HepG2 (cell line): ENCODE results near the gene SF3A2. TPM values are rescaled to one million over a fixed set of nuclear protein-coding genes. Genes with fewer than 3 reads are reported as not detected.

ENCODE experiments used
- ATAC-seq: fragments of 200-7000 bp; cut with Tn5 transposase; 3 replicates; pipeline ENCODE4 v1.9.1; 2020; ENCODE audit warnings: mild to moderate bottlenecking, moderate library complexity
- BruUV-seq: library from RNA; stranded (reverse); fragments of 400-500 nt; replicated peaks from 2 replicates; lab custom pipeline; 2021; lab: Mats Ljungman, UMichigan
- CTCF ChIA-PET: fragments of 300-600 bp; formaldehyde crosslinking; extraction: SDS; loops from one replicate; lab custom pipeline; 2021; ENCODE audit warnings: low total read pairs, inconsistent platforms, low intra/inter-chr PET ratio; lab: Yijun Ruan, JAX
- POLR2A ChIA-PET: fragments of 350-600 bp; sonication (Branson Sonifier 250); formaldehyde crosslinking; loops from one replicate; lab custom pipeline; 2020; ENCODE audit warnings: antibody characterized with exemption, inconsistent platforms; lab: Yijun Ruan, JAX
- DNase-seq: peaks from one replicate; pipeline ENCODE4 v3.0.0-alpha.2; 2015; ENCODE audit warnings: low spot score
- FAIRE-seq: peaks from 3 replicates; lab custom pipeline; 2011; peaks lifted over from hg19 to GRCh38; lab: Jason Lieb, UNC
- H2AFZ ChIP-seq: one replicate; pipeline ENCODE4 v1.6.1; 2011; ENCODE audit warnings: low read length, inconsistent platforms
- H3K27ac ChIP-seq: fragments of 300-600 bp; 3 replicates; pipeline ENCODE4 v1.8.0; 2011; ENCODE audit warnings: mixed run types, mild to moderate bottlenecking, mixed read lengths, low read length, inconsistent platforms; ENCODE audit not compliant: insufficient read depth; ENCODE audit errors: extremely low read length
- H3K27me3 ChIP-seq, 2 experiments: fragments of 200-600 bp in 1 of 2; 2 replicates in 1 of 2; 3 replicates in 1 of 2; pipeline versions ENCODE4 v1.6.0 to v1.8.0; 2011; ENCODE audit warnings: low read length in 2 of 2, mild to moderate bottlenecking in 2 of 2, moderate library complexity in 2 of 2, inconsistent platforms in 1 of 2; ENCODE audit not compliant: insufficient read depth in 2 of 2, control insufficient read depth in 1 of 2
- H3K36me3 ChIP-seq, 2 experiments: fragments of 200-600 bp in 1 of 2; replicated peaks in 1 of 2; 2 replicates in 1 of 2; 3 replicates in 1 of 2; pipeline versions ENCODE4 v1.5.1 to v1.8.0; 2011; ENCODE audit warnings: low read length in 2 of 2, inconsistent platforms in 1 of 2; ENCODE audit not compliant: insufficient read depth in 2 of 2, control insufficient read depth in 1 of 2
- H3K4me1 ChIP-seq: 2 replicates; pipeline ENCODE4 v1.5.1; 2012; ENCODE audit warnings: low read length, inconsistent platforms; ENCODE audit not compliant: insufficient read depth
- H3K4me2 ChIP-seq: 2 replicates; pipeline ENCODE4 v1.6.0; 2011; ENCODE audit warnings: low read depth, low read length, inconsistent platforms
- H3K4me3 ChIP-seq, 3 experiments: fragments of 200-600 bp in 1 of 3; sonication (generic), shearing (Covaris generic) in 1 of 3; replicated peaks in 1 of 3; 2 replicates each; pipeline ENCODE4 v1.5.1; 2011 to 2016; ENCODE audit warnings: low read length in 3 of 3, inconsistent platforms in 2 of 3, low read depth in 2 of 3, mild to moderate bottlenecking in 2 of 3, control low read depth in 1 of 3, mixed read lengths in 1 of 3; ENCODE audit not compliant: insufficient read depth in 1 of 3
- H3K79me2 ChIP-seq: one replicate; pipeline ENCODE4 v1.6.1; 2011; ENCODE audit warnings: low read length, inconsistent platforms; ENCODE audit not compliant: insufficient read depth
- H3K9ac ChIP-seq: 2 replicates; pipeline ENCODE4 v1.6.0; 2011; ENCODE audit warnings: mild to moderate bottlenecking, low read depth, low read length, inconsistent platforms; ENCODE audit not compliant: insufficient read depth
- H3K9me3 ChIP-seq: 2 replicates; pipeline ENCODE4 v1.5.1; 2012; ENCODE audit warnings: mild to moderate bottlenecking, low read length
- H4K20me1 ChIP-seq: 2 replicates; pipeline ENCODE4 v1.6.0; 2011; ENCODE audit warnings: inconsistent platforms, mild to moderate bottlenecking, low read length, moderate library complexity; ENCODE audit not compliant: insufficient read depth
- ATF7 ChIP-seq, 2 experiments: fragments of 450-650 bp in 1 of 2; sonication (generic) in 1 of 2; formaldehyde crosslinking in 1 of 2; IDR thresholded peaks; 2 replicates each; pipeline versions ENCODE4 v1.4.0 to v1.6.1; 2016 to 2020; ENCODE audit warnings: antibody characterized with exemption in 1 of 2, mild to moderate bottlenecking in 1 of 2, missing genetic modification reagents in 1 of 2
- HNRNPL ChIP-seq: fragments of 200-400 bp; formaldehyde crosslinking; IDR thresholded peaks from 2 replicates; pipeline ENCODE4 v1.6.1; 2017; ENCODE audit warnings: mild to moderate bottlenecking, low read depth, low read length
- JUND ChIP-seq: sonication (generic); formaldehyde crosslinking; IDR thresholded peaks from 2 replicates; pipeline ENCODE4 v1.8.0; 2022; ENCODE audit warnings: mild to moderate bottlenecking, missing genetic modification reagents
- MXD1 ChIP-seq: sonication (generic); formaldehyde crosslinking; IDR thresholded peaks from 2 replicates; pipeline ENCODE4 v1.4.0; 2020; ENCODE audit warnings: mild to moderate bottlenecking, missing genetic modification reagents
- RBFOX2 ChIP-seq: fragments of 200-400 bp; formaldehyde crosslinking; IDR thresholded peaks from 2 replicates; pipeline ENCODE4 v1.6.1; 2017; ENCODE audit warnings: low read depth, mild to moderate bottlenecking, low read length
- RBM39 ChIP-seq: fragments of 200-400 bp; formaldehyde crosslinking; IDR thresholded peaks from one replicate; pipeline ENCODE4 v1.6.1; 2018; ENCODE audit warnings: antibody characterized with exemption, mild to moderate bottlenecking, low read depth, low read length; ENCODE audit not compliant: poor library complexity, severe bottlenecking
- RFX1 ChIP-seq: fragments of 450-650 bp; IDR thresholded peaks from 2 replicates; pipeline ENCODE4 v1.6.1; 2017
- SRY ChIP-seq: sonication (generic); formaldehyde crosslinking; IDR thresholded peaks from 2 replicates; pipeline ENCODE4 v1.8.0; 2022; ENCODE audit warnings: mild to moderate bottlenecking, missing genetic modification reagents
- STAT5B ChIP-seq: sonication (generic); formaldehyde crosslinking; IDR thresholded peaks from 2 replicates; pipeline ENCODE4 v1.4.0; 2020; ENCODE audit warnings: missing genetic modification reagents
- TP53 ChIP-seq: sonication (generic); formaldehyde crosslinking; conservative IDR thresholded peaks from 2 replicates; pipeline ENCODE4 v1.4.0; 2020; ENCODE audit warnings: missing genetic modification reagents
- ZFX ChIP-seq: sonication (generic); formaldehyde crosslinking; IDR thresholded peaks from 2 replicates; pipeline ENCODE4 v1.4.0; 2020; ENCODE audit warnings: mild to moderate bottlenecking, low read depth, missing genetic modification reagents, moderate library complexity
- ZFY ChIP-seq: sonication (generic); formaldehyde crosslinking; IDR thresholded peaks from 2 replicates; pipeline ENCODE4 v1.4.0; 2020; ENCODE audit warnings: missing genetic modification reagents
- ZNF20 ChIP-seq: sonication (generic); formaldehyde crosslinking; IDR thresholded peaks from 2 replicates; pipeline ENCODE4 v1.4.0; 2020; ENCODE audit warnings: mild to moderate bottlenecking, moderate library complexity, missing genetic modification reagents
- ZNF564 ChIP-seq: sonication (generic); formaldehyde crosslinking; IDR thresholded peaks from 2 replicates; pipeline ENCODE4 v1.8.1; 2023; ENCODE audit warnings: mild to moderate bottlenecking, missing genetic modification reagents
- ZNF598 ChIP-seq: sonication (generic); formaldehyde crosslinking; IDR thresholded peaks from 2 replicates; pipeline ENCODE4 v1.5.1; 2020; ENCODE audit warnings: mild to moderate bottlenecking, missing genetic modification reagents, borderline replicate concordance
- ZNF687 ChIP-seq: sonication (generic); formaldehyde crosslinking; IDR thresholded peaks from 2 replicates; pipeline ENCODE4 v1.5.1; 2020; ENCODE audit warnings: mild to moderate bottlenecking, missing genetic modification reagents, moderate library complexity
- WGBS: methylation state at CpG from one replicate; pipeline ENCODE4 v1.1.6; 2017; ENCODE audit warnings: low lambda C conversion rate; 5-methylcytosine and 5-hydroxymethylcytosine counted together
- in situ Hi-C: cut with HindIII; loops from 2 replicates; pipeline ENCODE4 v1.10.0; 2017; ENCODE audit warnings: low pct_unique_long_range_greater_than_20kb; ENCODE audit not compliant: extremely low pct_ligation_motif_present
- intact Hi-C: fragments of 100-400 bp; cut with micrococcal nuclease; formaldehyde crosslinking; loops from one replicate; pipeline ENCODE4 v1.10.0; 2022; ENCODE audit not compliant: unreplicated experiment
- polyA plus RNA-seq, 8 experiments: library from polyadenylated mRNA; depleted of rRNA in 3 of 8; stranded (reverse) in 7 of 8; unstranded in 1 of 8; fragments of >200 nt; fragmentation: Illumina TruSeq in 4 of 8; extraction: Trizol in 4 of 8; gene quantifications; 2 replicates each; pipeline versions ENCODE4 v1.2.1 to v1.2.3, GENCODE V29; 2011 to 2016; ENCODE audit warnings: low read depth in 4 of 8, missing spikeins in 1 of 8, mixed read lengths in 1 of 8; ENCODE audit not compliant: insufficient read depth in 1 of 8
- total RNA-seq, 5 experiments: library from RNA; depleted of rRNA; stranded (reverse); fragments of >200 nt; fragmentation: Illumina TruSeq; extraction: Trizol; gene quantifications; 2 replicates each; pipeline ENCODE4 v1.2.3, GENCODE V29; 2016; ENCODE audit warnings: low read depth in 1 of 5

Gene SF3A2
- total and polyA plus RNA-seq, 2 of the 13 experiments (the other 11 are each of a cell fraction or from before 2014, with no cell fraction given): 8.6 to 8.8 TPM

GRCh38 chr19:2240881-2241760 lies 4.5 kb downstream of the SF3A2 start:
- CTCF ChIA-PET: no interaction called here
- FAIRE-seq: no peak
- no TSS peak for BruUV-seq

More at GRCh38 chr19:2240881-2241760, 4.5 kb downstream of the SF3A2 start:
- H3K4me1 ChIP-seq: peaks cover 74% of the 10 kb centered on the region
- intact Hi-C loops: no loop called here
- no peak for ATAC-seq
- H2AFZ ChIP-seq: no peak overlapping the region
- H3K4me3 ChIP-seq: peak overlapping the region in 1 of 3 experiments; percentile 17; a peak in 1 of 6 replicates
- TF ChIP-seq ZNF598 (CRISPR knock-in tag) (0 out of 2 replicates have a peak, but pooled peaks have one; percentile 36), STAT5B (CRISPR knock-in tag) (no peak), MXD1 (CRISPR knock-in tag) (peak; percentile 43; the same call in 1 of the 2 replicates), RBM39 (no peak), ZFX (CRISPR knock-in tag) (0 out of 2 replicates have a peak, but pooled peaks have one; percentile 5), JUND (CRISPR knock-in tag) (no peak), TP53 (CRISPR knock-in tag) (no peak), HNRNPL (0 out of 2 replicates have a peak, but pooled peaks have one; percentile 17), ZNF564 (CRISPR knock-in tag) (no peak), ZNF687 (CRISPR knock-in tag) (peak; percentile 24; the same call in 1 of the 2 replicates), ATF7 (IDR thresholded peaks at IDR 0.05) (no peak), ATF7 (CRISPR knock-in tag; IDR thresholded peaks at IDR 0.05) (no peak), SRY (CRISPR knock-in tag) (0 out of 2 replicates have a peak, but pooled peaks have one; percentile 30), RFX1 (no peak), RBFOX2 (0 out of 2 replicates have a peak, but pooled peaks have one; percentile 38), ZNF20 (CRISPR knock-in tag) (no peak), ZFY (CRISPR knock-in tag) (peak; percentile 40; the same call in 1 of the 2 replicates)
- in situ Hi-C loops: no loop called here
- H4K20me1 ChIP-seq: peaks cover 51% of the 10 kb centered on the region
- peaks cover 17 to 34% of the 10 kb centered on the region in 2 experiments; a peak in 4 of 5 replicates for H3K36me3 ChIP-seq
- H3K4me2 ChIP-seq: peak overlapping the region; percentile 98
- WGBS: 86% methylated on average over 23 of the region's 41 CpGs
- H3K9ac ChIP-seq: peak overlapping the region; percentile 44; the same call in 1 of the 2 replicates
- H3K27ac ChIP-seq: peak overlapping the region; percentile 58
- no peak for DNase-seq
- H3K27me3 ChIP-seq: no peaks in the 10 kb centered on the region
- POLR2A ChIA-PET: interaction anchor here (1.4 to 5.8 kb wide), 2 partner anchors 20 to 26 kb away, joined by 4 to 35 read pairs; no protein-coding TSS in a partner anchor
- H3K9me3 ChIP-seq: no peaks in the 10 kb centered on the region
- H3K79me2 ChIP-seq: peaks cover 68% of the 10 kb centered on the region
